HG03175 (cell line): ENCODE data around the gene ZBTB7C.

Source experiments
- ATAC-seq: cut with Tn5 transposase; IDR thresholded peaks from one replicate; pipeline ENCODE4 v1.9.1; 2021; ENCODE audit warnings: mild to moderate bottlenecking, moderate library complexity; ENCODE audit not compliant: unreplicated experiment

Gene ZBTB7C

DNA sequence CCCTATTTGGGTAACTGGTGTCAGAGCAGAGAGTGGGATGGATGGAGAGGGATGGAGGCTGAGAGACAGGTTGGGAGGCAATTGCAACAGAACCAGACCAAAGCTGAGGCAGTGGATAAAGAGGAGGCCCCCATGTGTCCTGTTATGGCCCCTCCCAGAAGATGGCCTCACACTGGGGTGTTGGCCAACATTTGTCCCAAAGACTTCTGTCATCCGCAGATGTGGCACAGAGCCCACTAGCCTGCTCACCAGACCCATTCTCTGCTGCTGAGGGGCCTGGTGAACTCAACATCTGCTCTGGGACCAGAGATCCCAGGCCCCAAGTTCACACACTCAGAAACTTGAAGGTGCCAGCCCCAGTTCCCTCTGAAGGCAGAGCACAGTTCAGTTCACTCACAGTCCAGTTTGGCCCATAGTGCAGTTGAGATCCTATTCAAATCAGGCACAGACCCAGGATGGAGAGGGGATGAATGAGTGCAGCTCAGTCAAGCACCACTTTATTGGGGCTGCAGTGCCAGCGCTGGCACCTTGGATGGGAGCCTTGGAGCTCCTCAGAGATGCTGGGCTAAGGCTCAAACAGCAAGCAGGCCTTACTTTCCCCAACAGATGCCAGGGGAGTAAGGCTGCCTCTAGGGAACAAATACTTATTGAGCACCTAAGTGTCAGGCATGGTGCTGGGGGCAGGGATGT, 189.2 kb downstream of the ZBTB7C start:
- no peak for ATAC-seq

DNA sequence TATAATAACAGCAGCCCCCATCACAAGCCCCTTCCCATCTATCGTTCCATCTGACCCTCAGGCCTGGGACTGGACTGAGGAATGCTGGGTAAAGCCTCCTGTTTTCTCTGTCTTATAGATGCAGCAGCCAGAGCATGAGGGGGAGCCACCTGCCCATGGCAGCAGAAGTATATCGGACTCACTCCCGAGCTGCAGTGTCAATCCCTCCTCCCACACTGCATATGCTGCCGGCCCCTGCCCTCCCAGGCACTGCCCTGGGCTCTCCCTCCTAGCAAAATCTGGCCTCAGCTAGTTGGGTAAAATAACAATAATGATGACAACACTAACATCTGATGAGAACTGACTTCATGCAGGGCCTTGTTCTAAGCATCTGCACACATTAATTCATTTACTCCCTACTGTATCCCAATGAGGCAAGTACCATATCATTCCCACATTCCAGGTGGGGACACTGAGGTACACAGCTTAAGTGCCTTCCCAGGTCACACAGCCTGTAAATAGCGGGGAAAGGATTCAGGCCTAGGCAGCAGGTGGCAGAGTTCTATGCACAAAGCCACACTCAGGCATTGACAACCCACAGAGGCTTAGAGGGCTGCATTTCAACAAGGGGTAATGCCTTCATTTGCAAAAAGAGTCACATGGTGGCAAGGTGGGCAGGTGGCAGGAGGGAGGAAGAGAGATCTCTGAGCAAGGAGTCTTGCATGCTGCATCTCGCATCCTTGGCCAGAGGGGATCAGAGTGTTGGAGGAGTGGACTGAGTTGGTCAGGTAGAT, 190.0 kb downstream of the ZBTB7C start:
- ATAC-seq, result no peak

DNA sequence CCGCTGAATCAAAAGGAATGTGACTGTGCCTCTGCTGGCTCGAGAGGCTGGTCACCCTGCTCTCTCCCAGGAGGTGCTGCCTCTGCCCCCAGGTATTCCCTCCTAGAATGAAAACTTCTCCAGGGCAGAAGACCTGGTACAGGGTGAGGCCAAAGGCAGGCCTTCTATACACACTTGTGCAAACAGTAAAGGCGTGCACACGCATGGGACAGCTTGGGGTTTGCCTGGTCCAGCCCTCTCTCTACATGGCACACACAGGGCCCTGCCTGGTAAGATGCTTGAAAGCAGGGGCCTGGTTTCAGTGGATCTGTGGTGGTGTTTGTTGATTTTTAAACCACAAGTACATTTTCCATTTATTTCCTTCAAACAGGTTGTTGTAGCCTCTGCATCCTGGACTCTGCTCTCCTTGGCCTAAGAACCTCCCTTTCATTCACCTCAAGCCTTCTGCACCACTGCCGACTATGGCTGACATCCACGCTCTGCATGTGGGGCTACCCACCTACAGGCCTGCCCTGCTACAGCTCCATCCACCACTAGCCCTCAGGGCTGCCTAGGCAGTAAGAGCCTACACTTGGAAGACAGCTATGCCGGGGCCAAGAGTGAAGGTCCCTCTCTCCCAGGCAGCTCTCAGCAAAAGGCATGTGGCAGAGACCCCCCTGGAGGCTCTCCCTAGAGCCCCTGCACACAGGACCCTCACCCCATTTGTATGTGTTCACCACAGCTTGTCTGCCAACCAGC, 190.7 kb downstream of the ZBTB7C start:
- no peak for ATAC-seq

DNA sequence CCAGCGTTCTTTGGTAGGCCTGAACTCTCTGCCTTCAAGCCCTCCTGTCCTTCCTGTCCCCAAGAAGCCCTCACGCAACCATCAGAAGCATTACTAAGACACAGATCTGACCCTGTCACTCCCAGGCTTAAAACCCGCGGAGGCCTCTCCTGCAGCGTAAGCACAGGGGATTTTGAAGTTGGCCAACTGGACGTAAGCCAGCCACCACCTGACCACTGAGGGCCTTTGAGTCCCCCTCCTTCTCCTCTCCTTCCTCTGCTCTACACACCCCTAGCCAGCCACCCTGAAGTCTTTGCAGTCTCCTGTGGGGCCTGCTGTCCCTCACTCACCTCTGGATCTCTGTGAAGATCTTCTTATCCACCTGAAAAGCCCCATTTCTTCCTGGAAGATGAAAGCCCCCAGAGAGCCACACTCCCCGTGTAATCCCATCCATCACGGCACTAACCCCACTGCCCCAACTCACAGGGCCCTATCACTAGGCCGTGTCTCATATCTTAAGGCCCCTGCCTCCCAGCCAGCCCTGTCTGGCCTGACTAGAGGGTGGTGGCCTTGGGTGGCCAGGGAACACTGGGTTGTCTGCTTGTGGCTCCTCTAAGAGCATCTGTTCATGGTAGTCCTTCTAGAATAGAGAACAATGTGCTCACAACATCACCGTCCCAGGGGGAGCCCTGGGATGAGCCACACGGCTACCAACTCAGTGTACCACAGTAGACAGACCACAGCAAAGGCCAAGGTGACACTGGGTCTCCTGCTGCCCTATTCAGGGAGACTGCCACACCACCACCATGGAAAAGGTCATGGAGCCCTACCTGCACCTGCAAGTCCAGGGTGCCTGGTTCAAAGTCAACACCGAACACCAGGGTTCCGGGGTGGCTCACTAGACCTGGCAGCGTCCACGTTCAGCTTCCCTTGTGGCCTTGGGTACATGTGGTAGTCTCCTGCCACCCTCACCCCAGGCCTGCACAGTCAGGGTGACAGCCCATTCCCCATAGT, 191.6 kb downstream of the ZBTB7C start:
- ATAC-seq, result no peak

DNA sequence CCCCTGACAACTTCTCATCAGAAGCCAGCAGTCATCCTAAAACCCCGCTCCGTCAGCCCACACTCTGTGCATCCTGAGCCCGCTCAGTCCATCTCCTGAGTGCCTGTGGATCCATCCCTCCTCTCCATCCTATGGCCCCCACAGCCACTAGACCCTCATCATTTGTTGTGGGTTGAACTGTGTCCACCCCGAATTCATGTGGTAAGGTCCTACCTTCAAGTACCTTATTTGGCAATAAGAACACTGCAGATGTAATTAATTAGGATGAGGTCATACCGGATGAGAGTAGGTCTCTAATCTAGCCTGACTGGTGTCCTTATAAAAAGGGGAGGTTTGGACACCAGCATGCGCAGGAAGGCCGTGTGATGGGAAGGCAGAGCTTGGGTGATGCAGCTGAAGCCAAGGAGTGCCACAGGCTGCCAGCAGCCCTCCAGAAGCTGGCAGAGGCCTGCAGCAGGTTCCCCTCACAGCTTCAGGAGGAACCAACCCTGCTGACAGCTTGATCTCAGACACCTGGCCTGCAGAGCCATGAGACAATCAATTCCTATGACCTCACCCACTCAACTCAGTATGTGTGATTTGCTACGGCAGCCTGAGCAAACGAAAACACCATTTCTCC, 192.4 kb downstream of the ZBTB7C start:
- no peak for ATAC-seq

DNA sequence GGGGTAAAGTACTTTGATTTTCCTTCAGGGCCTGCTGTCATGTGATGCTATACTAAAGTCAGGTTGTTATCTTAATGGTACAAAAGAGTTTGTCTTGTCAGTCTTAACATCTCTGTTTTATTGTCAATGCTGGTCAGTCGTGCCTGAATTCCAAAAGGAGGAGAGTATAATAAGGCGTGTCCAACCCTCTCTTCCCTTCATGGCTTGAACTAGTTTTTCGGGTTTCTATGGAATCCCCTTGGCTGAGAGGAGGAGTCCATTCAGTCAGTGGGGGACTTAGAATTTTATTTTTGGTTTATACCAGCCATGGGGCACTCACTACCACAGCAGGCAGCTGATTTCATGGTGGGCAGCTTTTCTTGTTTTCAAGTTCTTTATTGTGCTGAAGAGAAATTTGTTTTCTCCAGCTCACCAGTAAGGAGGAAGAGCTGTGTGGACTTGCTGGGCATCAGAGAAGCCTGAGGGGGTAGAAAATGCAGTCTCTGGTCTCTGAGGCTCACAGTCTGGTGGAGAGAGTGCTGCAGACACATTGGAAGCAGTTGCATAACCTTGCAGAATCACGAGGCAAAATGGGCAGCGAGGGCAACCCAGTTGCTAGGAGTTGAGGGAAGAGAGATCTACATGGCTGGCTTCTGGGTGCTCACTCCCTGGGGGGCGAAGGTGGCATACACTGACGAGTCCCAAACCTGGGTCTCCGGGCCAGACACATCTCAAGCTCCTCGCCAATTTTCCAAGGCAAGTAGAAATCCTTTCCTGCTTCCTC, 193.1 kb downstream of the ZBTB7C start:
- no peak for ATAC-seq

DNA sequence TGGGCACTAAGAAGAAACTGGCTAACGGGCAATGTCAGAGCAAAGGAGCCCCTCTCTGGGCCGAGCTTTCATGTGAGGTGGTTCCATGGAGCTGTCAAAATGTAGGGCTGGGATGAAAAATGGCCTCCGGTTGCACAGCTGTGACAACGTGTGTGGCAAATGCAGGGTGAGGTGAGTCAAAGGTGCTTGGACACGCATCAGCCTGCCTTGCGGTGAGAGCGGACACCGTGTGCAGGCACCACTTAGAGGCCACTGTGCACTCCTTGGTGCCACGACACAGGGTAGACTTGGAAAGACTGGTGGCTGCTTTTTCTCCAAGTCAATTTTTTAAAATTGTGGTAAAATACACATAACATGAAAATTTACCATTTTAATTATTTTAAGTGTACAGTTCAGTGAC, 195.4 kb downstream of the ZBTB7C start:
- ATAC-seq, result no peak

DNA sequence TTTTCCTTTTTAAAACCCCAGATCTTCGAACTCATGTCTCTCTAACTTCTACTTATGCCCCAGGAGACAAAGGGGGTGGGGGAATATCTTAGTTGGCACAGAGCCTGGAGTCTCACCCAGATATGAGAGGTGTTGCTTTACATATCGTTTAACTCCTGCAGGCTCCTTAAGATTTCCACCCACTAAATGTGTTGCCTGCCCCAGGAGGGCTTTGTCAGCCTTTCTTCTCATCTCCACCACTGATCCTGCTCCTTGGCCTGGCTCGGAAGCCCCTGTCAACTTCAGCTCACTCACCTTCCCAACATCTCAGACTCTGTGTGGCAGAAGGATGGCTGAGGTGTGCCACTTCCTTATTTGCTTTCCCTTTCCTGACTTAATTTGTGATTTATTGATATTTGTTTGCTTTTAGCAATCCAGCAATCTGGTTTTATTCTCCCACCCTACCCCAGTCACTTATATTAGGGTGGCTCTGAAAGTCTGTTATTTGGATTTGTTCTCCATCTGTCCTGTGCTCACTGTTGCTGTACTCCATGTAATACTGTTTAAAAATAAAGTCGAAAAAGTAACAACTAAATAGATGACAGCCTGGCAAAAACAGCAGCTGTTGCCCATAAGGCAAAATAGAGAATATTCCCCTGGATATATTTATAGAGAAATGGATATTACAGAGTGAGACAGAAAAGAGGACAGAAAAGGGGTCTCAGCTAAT, 200.6 kb downstream of the ZBTB7C start:
- no peak for ATAC-seq

DNA sequence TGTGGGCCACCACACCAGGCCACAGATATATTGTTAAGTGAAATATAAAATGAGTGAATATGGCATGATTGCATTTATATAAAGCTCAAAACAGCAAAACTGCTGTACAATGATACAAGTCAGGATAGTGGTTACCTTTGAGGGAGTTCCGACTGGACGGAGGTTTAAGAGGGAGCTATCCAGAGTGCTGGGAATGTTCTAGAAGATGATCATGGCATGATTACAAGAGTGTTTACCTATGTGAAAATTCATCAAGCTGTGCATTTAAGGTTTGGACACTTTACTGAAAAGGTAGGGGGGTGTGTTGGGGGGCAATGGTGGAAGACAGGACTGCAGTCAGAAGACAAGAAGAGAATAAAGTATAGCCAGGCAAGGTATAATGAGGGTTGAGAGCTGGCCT, 201.4 kb downstream of the ZBTB7C start:
- no peak for ATAC-seq

DNA sequence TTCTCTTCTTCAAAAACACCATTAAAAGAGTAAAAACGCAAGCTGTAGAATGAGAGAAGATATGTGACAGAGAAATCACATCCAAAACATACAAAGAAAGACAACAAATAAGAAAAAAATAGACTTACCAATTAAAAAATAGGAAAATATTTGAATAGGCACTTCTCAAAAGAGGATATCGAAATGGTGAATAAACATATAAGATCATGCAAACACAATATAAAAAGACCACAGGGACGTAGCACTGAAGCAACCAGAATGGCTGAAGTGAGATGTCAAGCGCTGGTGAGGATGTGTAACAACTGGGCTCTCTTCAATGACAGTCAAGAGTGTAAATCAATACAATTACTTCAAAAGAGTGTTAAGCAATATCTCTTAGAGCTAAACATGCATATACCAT, 202.3 kb downstream of the ZBTB7C start:
- no peak for ATAC-seq

DNA sequence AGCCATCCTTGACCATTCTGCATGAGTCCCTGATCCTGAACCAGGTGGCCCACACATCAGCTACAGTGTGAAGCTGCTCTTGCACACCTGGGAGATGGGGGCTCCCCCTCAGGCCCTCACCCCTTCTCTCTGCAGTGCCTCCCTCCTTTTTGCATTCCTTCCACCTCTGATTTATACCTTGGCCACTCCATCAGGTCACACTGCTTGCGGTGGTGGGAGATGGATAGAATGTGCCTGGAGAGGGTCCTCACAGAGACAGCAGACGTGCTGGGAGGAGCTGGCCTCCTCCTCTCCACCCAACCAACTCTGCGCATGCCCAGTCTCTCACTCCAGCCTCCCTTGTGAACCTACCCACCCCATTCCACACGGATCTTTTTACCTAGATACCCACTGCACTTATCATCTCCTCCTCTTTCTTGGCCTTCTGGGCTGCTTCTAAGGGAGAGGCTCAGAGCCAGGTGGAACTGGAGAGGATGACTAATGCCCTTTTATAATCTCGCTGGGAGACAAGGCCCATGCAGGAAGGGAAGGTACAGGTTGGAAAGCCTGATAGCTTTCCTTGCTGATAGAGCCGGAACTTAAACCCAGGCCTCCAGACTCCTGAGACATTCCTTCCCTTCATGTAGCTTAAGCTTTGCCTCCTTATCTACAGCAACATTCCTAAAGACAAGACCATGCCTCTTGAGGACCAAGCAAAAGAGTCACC, 205.1 kb downstream of the ZBTB7C start:
- ATAC-seq, result no peak

DNA sequence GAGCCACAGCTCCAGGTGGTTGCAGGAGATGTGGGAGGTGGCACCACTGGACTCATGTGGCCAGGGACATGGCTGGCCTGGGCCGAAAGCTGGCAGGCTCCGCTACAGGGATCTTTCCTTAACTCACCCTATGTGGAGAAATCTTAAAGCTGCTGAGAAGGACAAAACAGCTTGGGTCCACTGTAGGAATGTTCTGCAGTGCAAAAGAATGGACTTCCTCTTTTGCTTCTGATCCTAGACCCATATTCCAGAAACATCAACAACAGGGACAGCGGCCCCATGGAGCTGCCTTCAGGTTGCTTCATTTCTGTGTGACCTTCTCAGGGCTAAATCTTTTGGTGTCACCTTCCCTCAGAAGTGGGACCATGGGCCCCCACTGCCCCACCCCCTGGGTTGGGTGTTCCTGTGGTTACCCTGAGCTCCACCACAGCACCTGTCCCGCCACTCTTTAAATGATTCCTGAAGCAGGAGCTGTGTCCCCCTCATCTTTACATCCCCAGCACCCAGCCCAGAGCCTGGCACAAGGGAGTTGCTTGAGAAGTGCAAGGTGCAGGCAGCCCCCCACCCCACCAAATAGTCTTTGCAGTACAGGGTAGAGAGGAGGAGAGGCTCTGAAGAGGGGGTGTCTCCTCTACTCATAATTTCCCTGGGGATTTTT, 205.8 kb downstream of the ZBTB7C start:
- no peak for ATAC-seq

DNA sequence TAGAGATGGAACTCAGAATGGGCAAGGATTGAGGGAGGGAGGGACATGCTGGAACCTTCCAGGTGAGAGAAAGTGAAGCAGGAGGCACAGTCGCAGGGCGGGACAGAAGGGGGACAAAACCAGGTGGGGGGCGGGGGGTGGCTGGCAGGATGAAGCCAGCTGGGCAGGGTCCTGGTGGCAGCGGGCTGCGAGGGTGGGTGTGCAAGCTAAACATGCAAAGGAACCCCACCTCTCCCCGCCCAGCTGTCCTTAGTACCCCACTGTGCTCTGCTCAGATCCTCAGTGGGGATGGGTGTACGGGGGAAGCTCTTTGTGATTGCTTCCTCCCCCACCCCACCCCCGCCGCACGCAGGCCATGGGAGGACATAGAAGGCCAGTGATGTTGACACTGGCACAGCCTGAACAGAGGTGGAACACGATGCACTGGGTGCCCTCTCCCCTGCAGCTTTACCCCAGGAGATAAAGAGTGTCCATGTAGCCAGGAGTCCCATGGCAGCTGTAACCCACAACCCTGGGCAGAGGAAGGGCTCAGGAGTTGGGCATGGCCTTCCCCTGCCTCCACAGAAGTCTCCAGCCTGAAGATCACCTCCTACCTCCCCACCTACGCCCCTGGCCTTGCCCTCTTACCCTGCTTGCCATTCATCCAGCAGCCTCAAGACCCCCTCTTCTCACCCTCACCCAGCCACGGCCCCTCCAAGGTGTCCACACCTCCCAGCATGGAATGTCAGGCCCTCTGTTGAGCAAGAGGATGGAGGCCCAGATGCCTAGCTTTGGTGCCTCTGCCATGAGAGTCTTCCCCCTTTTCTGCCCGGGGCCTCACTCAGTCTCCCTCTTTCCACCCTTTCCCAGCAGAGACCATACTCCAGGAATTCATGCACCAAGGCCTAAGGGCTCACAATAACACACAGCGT, 206.6 kb downstream of the ZBTB7C start:
- ATAC-seq, result no peak

DNA sequence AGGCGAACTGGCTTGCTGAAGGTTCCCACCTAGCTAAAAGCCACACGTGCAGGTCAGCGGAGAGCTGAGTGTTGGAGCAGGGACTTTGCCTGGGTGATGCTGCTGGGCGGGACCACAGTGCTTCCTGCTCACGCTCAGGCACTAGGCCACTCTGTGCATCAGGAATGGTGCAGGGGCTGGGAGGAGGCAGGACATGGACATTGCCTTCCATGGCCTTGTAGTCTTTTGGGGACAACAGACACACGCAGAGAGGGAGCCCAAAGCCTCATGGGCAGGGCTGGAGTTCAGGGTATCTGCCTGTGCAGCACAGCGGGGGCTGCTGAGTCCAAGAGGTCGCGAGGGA, 207.2 kb downstream of the ZBTB7C start:
- no peak for ATAC-seq

DNA sequence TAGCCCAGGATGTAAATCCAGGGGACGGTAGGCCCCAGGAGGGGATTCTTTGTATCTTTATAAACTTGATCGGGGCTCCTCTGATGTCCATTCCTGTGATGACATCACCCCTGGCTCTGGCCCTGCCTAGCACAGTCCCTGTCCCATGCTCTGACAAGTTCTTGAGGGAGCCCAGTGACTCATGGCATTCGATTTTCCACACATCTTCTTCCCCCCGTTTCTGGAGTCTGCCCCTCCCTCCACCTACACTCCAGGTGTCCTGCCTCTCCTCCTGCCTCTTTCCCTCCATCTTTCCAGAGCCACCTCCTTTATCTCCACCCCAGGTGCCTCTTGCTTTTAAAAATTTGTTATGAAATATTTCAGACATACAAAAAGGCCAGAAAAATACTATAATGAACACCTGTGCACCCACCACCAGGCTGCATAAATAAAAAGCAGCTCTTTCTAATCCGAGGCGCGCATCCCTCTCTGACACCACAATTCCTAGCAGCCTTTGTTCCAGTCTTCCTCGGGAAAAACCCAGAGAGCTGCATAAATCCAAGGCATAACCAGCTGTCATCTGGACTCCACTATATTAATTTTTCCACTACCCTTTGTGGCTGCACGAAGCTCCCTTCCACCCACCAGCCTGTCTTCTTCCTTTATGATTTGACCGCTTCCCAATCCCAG, 207.7 kb downstream of the ZBTB7C start:
- no peak for ATAC-seq

DNA sequence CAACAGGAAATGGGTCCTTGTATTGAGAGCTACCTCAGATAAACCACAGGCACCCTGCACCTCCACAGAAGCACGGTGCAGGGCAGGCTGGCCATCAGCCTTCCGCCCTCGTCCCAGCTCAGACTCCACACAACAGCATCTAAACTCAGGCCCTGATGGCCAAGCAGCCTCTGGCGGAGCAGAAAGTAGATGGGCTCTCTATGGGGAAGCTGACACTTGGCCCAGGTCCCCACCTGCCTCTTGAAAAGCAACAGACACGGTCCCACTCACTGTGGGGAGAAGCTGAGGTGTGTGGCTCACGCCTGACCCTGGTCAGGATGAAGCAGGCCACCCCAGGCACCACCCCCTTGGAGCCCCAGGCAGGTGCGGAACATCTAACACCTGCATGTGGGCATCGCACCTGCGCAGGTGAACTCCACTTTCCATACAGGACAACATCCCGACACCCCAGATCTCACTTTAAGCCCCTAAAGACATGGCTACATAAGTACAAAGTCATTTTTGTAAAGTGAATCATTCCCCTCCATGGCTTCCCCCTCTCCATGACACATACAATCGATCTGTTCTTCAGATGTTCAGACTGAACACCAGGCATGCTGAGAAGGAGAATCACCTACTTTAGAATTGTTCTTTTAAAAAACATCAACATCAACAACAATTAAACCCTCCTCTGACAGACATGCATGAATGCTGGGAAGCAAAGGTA, 208.4 kb downstream of the ZBTB7C start:
- no peak for ATAC-seq
